ENCODE data around the gene CPNE1. TPM values are rescaled to one million over a fixed set of nuclear protein-coding genes. Genes with fewer than 3 reads are reported as not detected.

CPNE1 gene
- total and polyA plus RNA-seq, 2 of the 8 experiments (the other 6 are each of a cell fraction or from before 2014, with no cell fraction given): 294 to 346 TPM

DNA sequence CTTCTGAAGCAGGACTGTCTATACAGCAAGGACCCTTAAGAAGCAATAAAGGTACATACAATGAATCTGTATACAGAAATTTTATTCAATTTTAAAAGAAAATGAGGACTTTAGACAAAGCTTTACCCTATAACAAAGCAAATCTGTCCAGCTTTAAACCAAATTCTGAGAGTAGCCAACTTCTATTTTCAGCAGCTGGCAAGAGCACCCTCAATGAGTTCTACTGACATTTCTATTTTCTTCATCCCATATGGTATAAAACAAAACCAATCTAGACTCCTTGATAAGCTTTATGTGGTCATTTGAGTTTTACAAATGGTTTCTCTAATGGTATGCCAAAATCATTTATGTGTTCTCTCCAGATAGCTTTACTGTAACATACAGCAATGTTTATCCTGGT is 12.7 kb downstream of the CPNE1 start:
- H4K20me1 ChIP-seq (replicated peaks in 1 of 2; ENCODE audit: control insufficient read depth in 1 of 2, insufficient read depth in 2 of 2, low read length in 2 of 2): peaks cover 23 to 35% of the 10 kb centered on the region in 2 experiments
- DNase-seq (ENCODE audit: low read depth in 1 of 2, low spot score in 2 of 2) (no peak), FAIRE-seq (no peak)
- H2BK120ac ChIP-seq (replicated peaks; ENCODE audit: low read depth, low read length): no peak overlapping the region
- H3K14ac ChIP-seq (ENCODE audit: insufficient read length): no peak overlapping the region
- H2AFZ ChIP-seq (ENCODE audit: low read length): no peak overlapping the region
- H3K4me3 ChIP-seq (ENCODE audit: extremely low read depth in 1 of 4, insufficient read depth in 2 of 4, low read depth in 3 of 4, low read length in 4 of 4): no peak overlapping the region
- H3K79me1 ChIP-seq (ENCODE audit: low read depth, low read length): peaks cover 18% of the 10 kb centered on the region
- no peaks in the 10 kb centered on the region for H3K9me3 ChIP-seq (ENCODE audit: insufficient read depth in 2 of 2, low read depth in 1 of 2, low read length in 1 of 2)
- H3K18ac ChIP-seq (ENCODE audit: extremely low read depth, low read length): no peak overlapping the region
- ChIA-PET CTCF (ENCODE audit: partially characterized antibody) (interaction anchor here (1.3 kb wide), 1 partner anchor 47 kb away, joined by 5 read pairs; no protein-coding TSS in a partner anchor), POLR2A (ENCODE audit: partially characterized antibody) (interaction anchor here (1.0 to 4.4 kb wide), 7 partner anchors 8 to 117 kb away, joined by 3 to 43 read pairs (median 6); partner anchors contain the start of genes CPNE1 and RBM12)
- H3K36me3 ChIP-seq (ENCODE audit: control insufficient read depth in 2 of 4, insufficient read depth in 4 of 4, low read length in 3 of 4): peaks cover 10 to 53% (median 25%) of the 10 kb centered on the region in 4 experiments; a peak in 7 of 8 replicates
- H3K4ac ChIP-seq (replicated peaks; ENCODE audit: insufficient read length, low read depth, low read length): no peak overlapping the region
- no peak overlapping the region for H2BK20ac ChIP-seq (ENCODE audit: low read length)
- H3K79me2 ChIP-seq (ENCODE audit: control insufficient read depth in 1 of 2, insufficient read depth in 2 of 2, low read length in 2 of 2): peaks cover 38 to 98% of the 10 kb centered on the region in 2 experiments
- H3K4me1 ChIP-seq (replicated peaks in 1 of 4; ENCODE audit: control insufficient read depth in 3 of 4, insufficient read depth in 4 of 4, low read length in 3 of 4): peaks cover 0 to 2% (median 0%) of the 10 kb centered on the region in 4 experiments; a peak in 1 of 7 replicates
- H3K23me2 ChIP-seq (ENCODE audit: low read depth, low read length): no peaks in the 10 kb centered on the region
- H3K9ac ChIP-seq (replicated peaks in 1 of 4; ENCODE audit: extremely low read depth in 1 of 4, low read depth in 3 of 4, low read length in 3 of 4): no peak overlapping the region
- H4K8ac ChIP-seq (ENCODE audit: extremely low read depth, insufficient read depth, low read length): no peak overlapping the region
- H3K27me3 ChIP-seq (replicated peaks in 1 of 4; ENCODE audit: control insufficient read depth in 3 of 4, extremely low read depth in 1 of 4, insufficient read depth in 3 of 4, low read length in 3 of 4): no peaks in the 10 kb centered on the region
- H2BK5ac ChIP-seq (ENCODE audit: low read depth, low read length): no peak overlapping the region
- no peak overlapping the region for H2BK12ac ChIP-seq (ENCODE audit: low read depth, low read length)
- no peak overlapping the region for H3K56ac ChIP-seq (replicated peaks; ENCODE audit: insufficient read length, low read depth, low read length)
- H4K91ac ChIP-seq (replicated peaks; ENCODE audit: insufficient read length, low read length): no peak overlapping the region
- H3K27ac ChIP-seq (ENCODE audit: low read depth, low read length): no peak overlapping the region
- H3K23ac ChIP-seq (ENCODE audit: insufficient read length): no peak overlapping the region
- no peak overlapping the region for H2BK15ac ChIP-seq (ENCODE audit: low read length)
- no peak overlapping the region for H3K4me2 ChIP-seq (ENCODE audit: insufficient read depth in 1 of 2, low read depth in 2 of 2, low read length in 2 of 2)
- H4K5ac ChIP-seq (ENCODE audit: insufficient read length, low read depth, low read length): no peak overlapping the region
- no peak overlapping the region for H2AK5ac ChIP-seq (ENCODE audit: low read depth, low read length)
- TF ChIP-seq, protein P1, sequence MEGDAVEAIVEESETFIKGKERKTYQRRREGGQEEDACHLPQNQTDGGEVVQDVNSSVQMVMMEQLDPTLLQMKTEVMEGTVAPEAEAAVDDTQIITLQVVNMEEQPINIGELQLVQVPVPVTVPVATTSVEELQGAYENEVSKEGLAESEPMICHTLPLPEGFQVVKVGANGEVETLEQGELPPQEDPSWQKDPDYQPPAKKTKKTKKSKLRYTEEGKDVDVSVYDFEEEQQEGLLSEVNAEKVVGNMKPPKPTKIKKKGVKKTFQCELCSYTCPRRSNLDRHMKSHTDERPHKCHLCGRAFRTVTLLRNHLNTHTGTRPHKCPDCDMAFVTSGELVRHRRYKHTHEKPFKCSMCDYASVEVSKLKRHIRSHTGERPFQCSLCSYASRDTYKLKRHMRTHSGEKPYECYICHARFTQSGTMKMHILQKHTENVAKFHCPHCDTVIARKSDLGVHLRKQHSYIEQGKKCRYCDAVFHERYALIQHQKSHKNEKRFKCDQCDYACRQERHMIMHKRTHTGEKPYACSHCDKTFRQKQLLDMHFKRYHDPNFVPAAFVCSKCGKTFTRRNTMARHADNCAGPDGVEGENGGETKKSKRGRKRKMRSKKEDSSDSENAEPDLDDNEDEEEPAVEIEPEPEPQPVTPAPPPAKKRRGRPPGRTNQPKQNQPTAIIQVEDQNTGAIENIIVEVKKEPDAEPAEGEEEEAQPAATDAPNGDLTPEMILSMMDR (IDR thresholded peaks at IDR 0.05; ENCODE audit: control extremely low read depth in 1 of 3, insufficient read depth in 1 of 3, low read depth in 1 of 3, low read length in 3 of 3): no peak
- TF ChIP-seq PHF8 (conservative IDR thresholded peaks at IDR 0.05; ENCODE audit: low read depth, low read length) (no peak), FOSL1 (IDR thresholded peaks at IDR 0.05; ENCODE audit: insufficient read depth, low read depth, low read length) (no peak), SRF (IDR thresholded peaks at IDR 0.05; ENCODE audit: low read depth, low read length) (no peak), KDM1A (IDR thresholded peaks at IDR 0.05; ENCODE audit: borderline replicate concordance, low read length) (no peak), SIRT6 (IDR thresholded peaks at IDR 0.05; ENCODE audit: low read length) (no peak), BCL11A (IDR thresholded peaks at IDR 0.05; ENCODE audit: low read depth in 2 of 2, low read length in 2 of 2) (no peak), EP300 (IDR thresholded peaks at IDR 0.05; ENCODE audit: borderline replicate concordance in 1 of 2, low read depth in 2 of 2, low read length in 2 of 2) (no peak), RAD21 (IDR thresholded peaks at IDR 0.05 in 1 of 2, conservative IDR thresholded peaks at IDR 0.05 in 1 of 2; ENCODE audit: low read depth in 2 of 2, low read length in 2 of 2) (no peak), SUZ12 (IDR thresholded peaks at IDR 0.05; ENCODE audit: low read length) (no peak), SP2 (IDR thresholded peaks at IDR 0.05; ENCODE audit: low read length) (no peak), TEAD4 (IDR thresholded peaks at IDR 0.05; ENCODE audit: low read depth, low read length) (no peak)
